H9 (cell line): ENCODE measurements around the gene PTGES3L. TPM values are rescaled to one million over a fixed set of nuclear protein-coding genes. Genes with fewer than 3 reads are reported as not detected.

ENCODE experiments used
- DNase-seq: peaks from one replicate; pipeline ENCODE4 v3.0.0-alpha.2; 2017
- H2AFZ ChIP-seq: one replicate; pipeline ENCODE4 v1.6.1; 2013; ENCODE audit warnings: mild to moderate bottlenecking, low read length, control low read depth, moderate library complexity
- H2AK5ac ChIP-seq: 2 replicates; pipeline ENCODE4 v1.6.1; 2013; ENCODE audit warnings: low read length, control low read depth, mixed read lengths; ENCODE audit not compliant: insufficient read length
- H2BK120ac ChIP-seq: one replicate; pipeline ENCODE4 v1.6.1; 2013; ENCODE audit warnings: low read depth, mild to moderate bottlenecking, low read length, control low read depth, inconsistent platforms; ENCODE audit not compliant: poor library complexity, severe bottlenecking
- H2BK12ac ChIP-seq: 2 replicates; pipeline ENCODE4 v1.6.1; 2013; ENCODE audit warnings: low read length, control low read depth, mixed read lengths, low read depth; ENCODE audit not compliant: insufficient read length
- H2BK15ac ChIP-seq: 2 replicates; pipeline ENCODE4 v1.6.1; 2013; ENCODE audit warnings: low read depth, low read length, control low read depth
- H2BK20ac ChIP-seq: one replicate; pipeline ENCODE4 v1.6.1; 2013; ENCODE audit warnings: low read depth, mild to moderate bottlenecking, low read length, control low read depth, inconsistent platforms; ENCODE audit not compliant: poor library complexity, severe bottlenecking
- H2BK5ac ChIP-seq: 2 replicates; pipeline ENCODE4 v1.6.1; 2013; ENCODE audit warnings: low read length, control low read depth, mixed read lengths; ENCODE audit not compliant: insufficient read length
- H3K14ac ChIP-seq: 2 replicates; pipeline ENCODE4 v1.6.1; 2013; ENCODE audit warnings: low read length, control low read depth; ENCODE audit not compliant: insufficient read depth
- H3K18ac ChIP-seq: 2 replicates; pipeline ENCODE4 v1.6.1; 2013; ENCODE audit warnings: low read depth, mild to moderate bottlenecking, mixed read lengths, low read length, control low read depth; ENCODE audit not compliant: insufficient read length
- H3K23ac ChIP-seq: 2 replicates; pipeline ENCODE4 v1.6.1; 2013; ENCODE audit warnings: low read length, control low read depth, mixed read lengths, low read depth; ENCODE audit not compliant: insufficient read length
- H3K23me2 ChIP-seq: 2 replicates; pipeline ENCODE4 v1.6.1; 2013; ENCODE audit warnings: low read depth, mild to moderate bottlenecking, mixed read lengths, low read length, control low read depth; ENCODE audit not compliant: insufficient read length, poor library complexity, severe bottlenecking
- H3K27ac ChIP-seq: 2 replicates; pipeline ENCODE4 v1.5.1; 2013; ENCODE audit warnings: low read length, control low read depth, mixed read lengths, low read depth; ENCODE audit not compliant: insufficient read length
- H3K27me3 ChIP-seq: 2 replicates; pipeline ENCODE4 v1.6.1; 2013; ENCODE audit warnings: low read length, control low read depth, inconsistent platforms; ENCODE audit not compliant: insufficient read depth
- H3K4ac ChIP-seq: 2 replicates; pipeline ENCODE4 v1.6.1; 2013; ENCODE audit warnings: low read depth, mild to moderate bottlenecking, control low read depth, inconsistent platforms, low read length, moderate library complexity
- H3K4me1 ChIP-seq: 2 replicates; pipeline ENCODE4 v1.6.1; 2013; ENCODE audit warnings: low read length, control low read depth, inconsistent platforms; ENCODE audit not compliant: insufficient read depth
- H3K4me2 ChIP-seq: 2 replicates; pipeline ENCODE4 v1.6.1; 2013; ENCODE audit warnings: low read length, control low read depth, mixed read lengths; ENCODE audit not compliant: insufficient read length, insufficient read depth
- H3K56ac ChIP-seq: 2 replicates; pipeline ENCODE4 v1.6.1; 2013; ENCODE audit warnings: low read depth, mild to moderate bottlenecking, mixed read lengths, low read length, control low read depth; ENCODE audit not compliant: insufficient read length
- H3K79me1 ChIP-seq: 2 replicates; pipeline ENCODE4 v1.6.1; 2013; ENCODE audit warnings: low read depth, mild to moderate bottlenecking, moderate library complexity, low read length, control low read depth, inconsistent platforms; ENCODE audit not compliant: insufficient read depth, poor library complexity, severe bottlenecking
- H3K79me2 ChIP-seq: 2 replicates; pipeline ENCODE4 v1.6.1; 2013; ENCODE audit warnings: low read length, control low read depth, inconsistent platforms; ENCODE audit not compliant: insufficient read depth
- H3K9ac ChIP-seq: 2 replicates; pipeline ENCODE4 v1.6.1; 2013; ENCODE audit warnings: low read length, control low read depth, mixed read lengths; ENCODE audit not compliant: insufficient read length; ENCODE audit errors: extremely low read depth
- H3K9me3 ChIP-seq: one replicate; pipeline ENCODE4 v1.6.1; 2013; ENCODE audit warnings: low read depth, low read length, inconsistent platforms; ENCODE audit not compliant: control insufficient read depth
- H3T11ph ChIP-seq: one replicate; pipeline ENCODE4 v1.6.1; 2013; ENCODE audit warnings: mild to moderate bottlenecking, low read length, control low read depth, inconsistent platforms
- H4K20me1 ChIP-seq: one replicate; pipeline ENCODE4 v1.6.1; 2013; ENCODE audit not compliant: control insufficient read depth, insufficient read length, insufficient read depth
- H4K5ac ChIP-seq: 2 replicates; pipeline ENCODE4 v1.6.1; 2013; ENCODE audit warnings: low read depth, mild to moderate bottlenecking, mixed read lengths, low read length, control low read depth; ENCODE audit not compliant: insufficient read length
- H4K8ac ChIP-seq: replicated peaks from 2 replicates; pipeline ENCODE4 v1.6.1; 2013; ENCODE audit warnings: low read length, control low read depth, mixed read lengths, low read depth; ENCODE audit not compliant: insufficient read length
- H4K91ac ChIP-seq: 2 replicates; pipeline ENCODE4 v1.6.1; 2013; ENCODE audit warnings: low read depth, mild to moderate bottlenecking, moderate library complexity, mixed read lengths, low read length, control low read depth; ENCODE audit not compliant: insufficient read length
- H3K27ac Mint-ChIP-seq, 3 experiments: 2 replicates in 2 of 3; 3 replicates in 1 of 3; pipeline ENCODE4 v1.8.0; 2020 to 2021; ENCODE audit warnings: mixed read lengths in 3 of 3, mild to moderate bottlenecking in 1 of 3, moderate library complexity in 1 of 3
- H3K27me3 Mint-ChIP-seq: 2 replicates; pipeline ENCODE4 v1.8.0; 2021; ENCODE audit warnings: low read depth, mild to moderate bottlenecking, moderate library complexity, mixed read lengths
- H3K36me3 Mint-ChIP-seq, 3 experiments: 2 replicates in 2 of 3; 3 replicates in 1 of 3; pipeline ENCODE4 v1.8.0; 2020 to 2021; ENCODE audit warnings: low read depth in 3 of 3, mixed read lengths in 3 of 3; ENCODE audit not compliant: insufficient read depth in 1 of 3
- H3K4me1 Mint-ChIP-seq, 2 experiments: 2 replicates each; pipeline ENCODE4 v1.8.0; 2020; ENCODE audit warnings: mixed read lengths in 2 of 2
- H3K4me3 Mint-ChIP-seq, 2 experiments: 2 replicates in 1 of 2; 3 replicates in 1 of 2; pipeline ENCODE4 v1.8.0; 2020 to 2021; ENCODE audit warnings: mild to moderate bottlenecking in 2 of 2, mixed read lengths in 2 of 2, moderate library complexity in 1 of 2
- H3K9me3 Mint-ChIP-seq, 2 experiments: 2 replicates in 1 of 2; 3 replicates in 1 of 2; pipeline ENCODE4 v1.8.0; 2020; ENCODE audit warnings: mild to moderate bottlenecking in 2 of 2, mixed read lengths in 2 of 2, moderate library complexity in 1 of 2
- CTCF ChIP-seq: fragments of 200-600 bp; sonication (generic); conservative IDR thresholded peaks from 3 replicates; pipeline ENCODE4 v1.8.0; 2021; ENCODE audit warnings: antibody characterized with exemption, mild to moderate bottlenecking
- WGBS: extraction: QIAGEN DNeasy Blood & Tissue Kit; methylation state at CpG from one replicate; pipeline ENCODE4 v1.1.7; 2013; ENCODE audit warnings: missing lambda C conversion rate, low lambda C conversion rate, mixed read lengths; ENCODE audit not compliant: insufficient read length; ENCODE audit errors: extremely low coverage; 5-methylcytosine and 5-hydroxymethylcytosine counted together
- total RNA-seq: library from RNA; stranded (reverse); gene quantifications from 2 replicates; pipeline ENCODE4 v1.2.1, GENCODE V29; 2021

Gene PTGES3L
- total RNA-seq, 1 experiment from 2014 or later = 4.2 TPM

- H4K91ac ChIP-seq = no peak overlapping the region
- H3K9me3 ChIP-seq = no peaks in the 10 kb centered on the region
- H3K23ac ChIP-seq = no peak overlapping the region
- no peak overlapping the region for H3K27ac ChIP-seq
- no peak overlapping the region for H3K9ac ChIP-seq
- Mint-ChIP-seq H3K4me3 (no peak overlapping the region), H3K36me3 (no peaks in the 10 kb centered on the region), H3K9me3 (no peaks in the 10 kb centered on the region), H3K27me3 (no peaks in the 10 kb centered on the region; the same call in 1 of the 2 replicates), H3K4me1 (peaks cover 12 to 13% of the 10 kb centered on the region in 2 experiments), H3K27ac (no peak overlapping the region; a peak in 2 of 7 replicates)
- H3K23me2 ChIP-seq = no peaks in the 10 kb centered on the region
- no peaks in the 10 kb centered on the region for H3K79me2 ChIP-seq
- H4K8ac ChIP-seq = no peak overlapping the region
- H2BK5ac ChIP-seq = no peak overlapping the region
- WGBS = no CpG with 5 or more reads among the region's 3 CpGs
- H3T11ph ChIP-seq = peak overlapping the region; percentile 45
- no peak overlapping the region for H2BK15ac ChIP-seq
- H3K18ac ChIP-seq = no peak overlapping the region
- H3K27me3 ChIP-seq = no peaks in the 10 kb centered on the region
- no peak overlapping the region for H3K4me2 ChIP-seq
- H2BK20ac ChIP-seq = no peak overlapping the region
- H2AFZ ChIP-seq = no peak overlapping the region
- H3K4me1 ChIP-seq = 0 out of 2 replicates have a peak, but pooled peaks cover 3% of the 10 kb centered on the region
- no peak overlapping the region for H3K4ac ChIP-seq
- H2AK5ac ChIP-seq = no peak overlapping the region
- no peaks in the 10 kb centered on the region for H3K79me1 ChIP-seq
- H3K14ac ChIP-seq = no peak overlapping the region
- no peak overlapping the region for H3K56ac ChIP-seq
- H2BK120ac ChIP-seq = no peak overlapping the region
- H2BK12ac ChIP-seq = no peak overlapping the region
- no peak overlapping the region for H4K5ac ChIP-seq
- no peak for DNase-seq
- H4K20me1 ChIP-seq = no peaks in the 10 kb centered on the region
- TF ChIP-seq CTCF = no peak
Measured at GRCh38 chr17:42918902-42919521, 60.9 kb downstream of the PTGES3L start.

Other genes with a start within 250 kb of the PTGES3L start
- gene EZH1, start 235.0 kb downstream of the PTGES3L start, total RNA-seq = 17.9 and 18.6 TPM in 2 replicates
- gene RAMP2, start 218.9 kb downstream of the PTGES3L start, total RNA-seq = 10.9 and 11.7 TPM in 2 replicates
- gene VPS25, start 206.6 kb downstream of the PTGES3L start, total RNA-seq = 111 and 113 TPM in 2 replicates
- 1.9 and 2.6 TPM in 2 replicates for gene WNK4, start 199.5 kb downstream of the PTGES3L start, total RNA-seq
- gene COA3, start 181.4 kb downstream of the PTGES3L start, total RNA-seq = 74.2 and 76.9 TPM in 2 replicates
- gene CNTD1, start 181.2 kb downstream of the PTGES3L start, total RNA-seq = not detected in 2 replicates
- 60.1 and 69.2 TPM in 2 replicates for gene BECN1, start 155.8 kb downstream of the PTGES3L start, total RNA-seq
- gene PSME3, start 146.7 kb downstream of the PTGES3L start, total RNA-seq = 205 and 222 TPM in 2 replicates
- gene AOC2, start 135.5 kb downstream of the PTGES3L start, total RNA-seq = 5.7 and 7.1 TPM in 2 replicates
- gene AOC3, start 128.9 kb downstream of the PTGES3L start, total RNA-seq = 2.6 and 2.8 TPM in 2 replicates
- not detected in 2 replicates for gene G6PC1, start 79.3 kb downstream of the PTGES3L start, total RNA-seq
- 65.1 and 68.7 TPM in 2 replicates for gene AARSD1, start 15.6 kb downstream of the PTGES3L start, total RNA-seq
- gene RUNDC1, start 485 bp upstream of the PTGES3L start, total RNA-seq = 18.3 and 18.8 TPM in 2 replicates
- 1,514 and 1,552 TPM in 2 replicates for gene RPL27, start 18.3 kb upstream of the PTGES3L start, total RNA-seq
- gene IFI35, start 26.7 kb upstream of the PTGES3L start, total RNA-seq = 3.1 and 4.2 TPM in 2 replicates
- gene VAT1, start 42.3 kb upstream of the PTGES3L start, total RNA-seq = 262 and 274 TPM in 2 replicates
- 47.8 and 50.7 TPM in 2 replicates for gene RND2, start 45.2 kb upstream of the PTGES3L start, total RNA-seq
- 31.0 and 32.3 TPM in 2 replicates for gene BRCA1, start 145.3 kb upstream of the PTGES3L start, total RNA-seq
- 34.2 and 34.6 TPM in 2 replicates for gene NBR1, start 191.1 kb upstream of the PTGES3L start, total RNA-seq
- 3.7 and 4.5 TPM in 2 replicates for gene TMEM106A, start 231.8 kb upstream of the PTGES3L start, total RNA-seq
- not detected in 2 replicates for gene CCDC200, start 248.5 kb upstream of the PTGES3L start, total RNA-seq